Heart right ventricle (tissue), 16 donors: Measurements from ENCODE around the gene JAKMIP1. TPM values are rescaled to one million over a fixed set of nuclear protein-coding genes. Genes with fewer than 3 reads are reported as not detected.
"Not testable (repeated sequence)": the region's sequence is repeated elsewhere in the genome, so short reads cannot be mapped to it uniquely, and the experiment has no call there.

Experiments
- ATAC-seq, 8 donors: fragments of 200-7000 bp; cut with Tn5 transposase; one replicate each; pipeline ENCODE4 v1.9.1; 2020; ENCODE audit warnings: mild to moderate bottlenecking in 8 of 8, moderate library complexity in 8 of 8, moderate number of reproducible peaks in 1 of 8
- DNase-seq, 2 donors: peaks; one replicate each; pipeline ENCODE4 v3.0.0-alpha.2; 2020
- H3K27ac ChIP-seq, 10 donors: fragments of 200-600 bp; sonication (generic) in 2 of 10; one replicate each; pipeline versions ENCODE4 v1.5.0 to v1.8.0; 2020 to 2022; ENCODE audit warnings: mild to moderate bottlenecking in 3 of 10
- H3K27me3 ChIP-seq, 7 donors: fragments of 200-600 bp; one replicate each; pipeline ENCODE4 v1.8.0; 2021 to 2022; ENCODE audit warnings: mild to moderate bottlenecking in 2 of 7
- H3K36me3 ChIP-seq, 9 donors: fragments of 200-600 bp; sonication (generic) in 1 of 9; one replicate each; pipeline versions ENCODE4 v1.5.0 to v1.8.0; 2020 to 2022; ENCODE audit warnings: mild to moderate bottlenecking in 2 of 9
- H3K4me1 ChIP-seq, 9 donors: fragments of 200-600 bp; sonication (generic) in 1 of 9; one replicate each; pipeline versions ENCODE4 v1.5.0 to v1.8.0; 2020 to 2022; ENCODE audit warnings: mild to moderate bottlenecking in 4 of 9
- H3K4me3 ChIP-seq, 10 donors: fragments of 200-600 bp; sonication (generic) in 2 of 10; one replicate each; pipeline versions ENCODE4 v1.5.0 to v1.8.0; 2020 to 2022; ENCODE audit warnings: mild to moderate bottlenecking in 7 of 10, moderate library complexity in 2 of 10
- H3K9me3 ChIP-seq, 11 donors: fragments of 200-600 bp in 10 of 11; sonication (generic) in 2 of 11; one replicate each; pipeline versions ENCODE4 v1.5.0 to v1.8.0; 2013 to 2022; ENCODE audit warnings: mild to moderate bottlenecking in 2 of 11, control low read depth in 1 of 11, moderate library complexity in 1 of 11
- CTCF ChIP-seq, 9 donors: fragments of 200-600 bp; sonication (generic) in 2 of 9; IDR thresholded peaks; one replicate each; pipeline versions ENCODE4 v1.5.0 to v1.8.0; 2021 to 2022; ENCODE audit warnings: antibody characterized with exemption in 9 of 9, mild to moderate bottlenecking in 5 of 9, moderate library complexity in 1 of 9
- WGBS, 2 donors: extraction: QIAGEN DNeasy Blood & Tissue Kit; methylation state at CpG; one replicate each; pipeline ENCODE4 v1.1.7; 2013; ENCODE audit warnings: inconsistent platforms in 1 of 2; 5-methylcytosine and 5-hydroxymethylcytosine counted together
- intact Hi-C, 10 donors: fragments of 100-400 bp; cut with DNase I; formaldehyde crosslinking; loops; one replicate each; pipeline versions ENCODE4 v1.11.1 to v1.14.2; 2022
- polyA plus RNA-seq, 2 donors: library from polyadenylated mRNA; stranded (reverse); fragments of 200-250 nt; gene quantifications; one replicate each; pipeline ENCODE4 v1.2.3, GENCODE V29; 2013
- total RNA-seq, 10 donors: library from RNA; stranded (reverse); fragmentation: NEBNext Ultra II Directional in 3 of 10; extraction: Animal tissue kit (Norgen Biotek cat#: 25700) in 3 of 10; gene quantifications; one replicate each; pipeline versions ENCODE4 v1.2.1 to v1.2.4, GENCODE V29; 2021 to 2023
- donor health status: Arrhythmogenic right ventricular cardiomyopathy.
- donor health status: ischemic (EF 13 %, LVEDD 7.1; RV severe dilation, severe dysfunction).
- donor health status: healthy with polysubstance abuse.
- donor health status: DM: no; HTN: yes; CAD: no.
- donor health status: DM: no; HTN: no; CAD: no.
- donor health status: ischemic (EF 25% LVEDD 6.9; RV normal size, moderate dysfunction).
- donor health status: ischemic (EF 25% LVEDD 5.7; RV mildly dilated, moderate dysfunction).
- donor health status: healthy.
- donor health status: DM: yes; HTN: yes; CAD: no.
- donor health status: Ischemic cardiomyopathy.
- donor health status: ischemic (EF 35%, LVEDD 5.7; RV mildly dilated, moderate dysfunction).
- donor health status: nonischemic (EF 11% LVEDD 7.7; RV severe dilation, severe dysfunction).
- donor health status: DM: yes; HTN: yes; CAD: no.
- donor health status: PGD.
- donor health status: ischemic (EF 29% LVEDD 5.4; RV normal size, mild dysfunction).
- donor health status: nonischemic (EF 23%, LVEDD 6.1; RV moderate dilation, normal function).

The JAKMIP1 gene
- total and polyA plus RNA-seq, 12 donors, result 0.04 to 0.76 (median 0.14) TPM; not detected in 8

GRCh38 chr4:6009452-6009851 lies 190.9 kb downstream of the JAKMIP1 start:
- no peak overlapping the region for H3K4me3 ChIP-seq
- peaks cover 0 to 9% (median 0%) of the 10 kb centered on the region in 9 donors for H3K4me1 ChIP-seq
- intact Hi-C loops, result no loop called here
- H3K27me3 ChIP-seq, result peaks cover 0 to 77% (median 55%) of the 10 kb centered on the region in 7 donors
- ATAC-seq (no peak), DNase-seq (no peak)
- no peak overlapping the region for H3K27ac ChIP-seq
- WGBS, 2 donors, result 48 to 49% methylated on average over 8 of the region's 8 CpGs
- TF ChIP-seq CTCF (IDR thresholded peaks at IDR 0.05), result no peak
- H3K9me3 ChIP-seq, result no peaks in the 10 kb centered on the region
- H3K36me3 ChIP-seq, result no peaks in the 10 kb centered on the region

DNA sequence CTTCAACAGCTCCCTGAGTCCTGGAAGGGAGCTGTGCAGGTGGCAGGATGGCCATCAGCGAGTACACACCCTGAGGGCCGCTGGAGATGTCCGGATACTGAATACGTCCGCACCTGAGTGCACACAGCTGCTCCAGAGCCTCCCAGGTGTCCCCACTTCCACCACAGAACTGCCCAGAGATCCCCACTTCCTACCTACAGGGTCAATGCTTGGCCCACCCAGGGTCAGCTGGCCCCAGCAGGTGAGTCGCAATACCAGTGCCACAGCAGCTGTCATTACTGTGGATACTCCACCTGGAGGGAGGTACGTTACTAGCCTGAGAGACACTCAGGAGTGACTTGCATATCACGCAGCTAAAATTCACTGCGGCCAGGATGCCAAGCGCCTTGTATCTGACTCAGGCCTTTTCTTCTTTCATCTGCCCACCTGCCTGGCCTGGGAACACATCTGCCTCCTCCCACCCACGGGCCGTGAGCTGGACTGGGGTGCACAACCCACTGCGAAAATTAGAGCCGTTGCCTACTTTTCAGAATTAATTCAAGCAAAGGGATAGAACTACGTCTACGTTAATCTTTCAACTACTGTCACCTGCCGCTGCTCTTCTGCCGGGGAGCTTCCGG lies 191.5 kb downstream of the JAKMIP1 start:
- ATAC-seq, result no peak
- peaks cover 0 to 77% (median 55%) of the 10 kb centered on the region in 7 donors for H3K27me3 ChIP-seq
- 72 to 76% methylated on average over 19 of the region's 19 CpGs for WGBS, 2 donors

GRCh38 chr4:6008092-6008551 lies 192.2 kb downstream of the JAKMIP1 start:
- ATAC-seq (peak in 1 of 8 donors; percentile 20), DNase-seq (no peak)
- no peak for TF ChIP-seq CTCF (IDR thresholded peaks at IDR 0.05)
- H3K27me3 ChIP-seq, result peaks cover 0 to 72% (median 55%) of the 10 kb centered on the region in 7 donors
- WGBS, 2 donors, result 17 to 42% methylated on average over 52 to 54 of the region's 54 CpGs
- peaks cover 0 to 9% (median 0%) of the 10 kb centered on the region in 9 donors for H3K4me1 ChIP-seq
- intact Hi-C loops, result no loop called here
- H3K27ac ChIP-seq, result no peak overlapping the region
- no peaks in the 10 kb centered on the region for H3K36me3 ChIP-seq
- H3K4me3 ChIP-seq, result no peak overlapping the region
- no peaks in the 10 kb centered on the region for H3K9me3 ChIP-seq

More for the DNA sequence above, 191.5 kb downstream of the JAKMIP1 start:
- Histone ChIP-seq H3K4me3 (no peak overlapping the region), H3K4me1 (peaks cover 0 to 9% (median 0%) of the 10 kb centered on the region in 9 donors), H3K27ac (no peak overlapping the region), H3K36me3 (no peaks in the 10 kb centered on the region), H3K9me3 (no peaks in the 10 kb centered on the region)
- intact Hi-C loops, result no loop called here
- DNase-seq, result no peak
- no peak for TF ChIP-seq CTCF (IDR thresholded peaks at IDR 0.05)

- TF ChIP-seq CTCF (IDR thresholded peaks at IDR 0.05), result no peak
- Histone ChIP-seq H3K27ac (no peak overlapping the region), H3K27me3 (peaks cover 0 to 51% (median 40%) of the 10 kb centered on the region in 7 donors), H3K4me3 (no peak overlapping the region), H3K36me3 (no peaks in the 10 kb centered on the region), H3K9me3 (no peaks in the 10 kb centered on the region), H3K4me1 (no peaks in the 10 kb centered on the region)
- WGBS, 2 donors, result 75 to 76% methylated on average over 4 of the region's 4 CpGs
- intact Hi-C loops, result no loop called here
- ATAC-seq, result no peak
- no peak for DNase-seq
Measured at GRCh38 chr4:6005175-6005574, 195.2 kb downstream of the JAKMIP1 start.

- ATAC-seq, H3K9me3 ChIP-seq, H3K4me1 ChIP-seq, H3K36me3 ChIP-seq, H3K27ac ChIP-seq, intact Hi-C loops, H3K4me3 ChIP-seq, DNase-seq: not testable (repeated sequence)
- H3K27me3 ChIP-seq, result peaks cover 0 to 52% (median 40%) of the 10 kb centered on the region in 7 donors
- 79 to 83% methylated on average over 1 of the region's 1 CpG for WGBS, 2 donors
Measured at GRCh38 chr4:6003485-6003884, 196.9 kb downstream of the JAKMIP1 start.
